SW 1271 (cell line): ENCODE data around the gene LRMDA.
"Not testable (repeated sequence)": the region's sequence is repeated elsewhere in the genome, so short reads cannot be mapped to it uniquely, and the experiment has no call there.

Source experiments
- DNase-seq, 2 experiments: peaks; one replicate each; lab custom pipeline; 2025; lab: John Stamatoyannopoulos, UW

LRMDA gene

GRCh38 chr10:76051007-76051936, 619.8 kb downstream of the LRMDA start:
- DNase-seq: no peak

- no peak for DNase-seq
These were observed 621.5 kb downstream of the LRMDA start for GRCh38 chr10:76052682-76053503.

- no peak for DNase-seq
These were observed 624.0 kb downstream of the LRMDA start for GRCh38 chr10:76055466-76055865.

- DNase-seq: no peak
These were observed 624.5 kb downstream of the LRMDA start for GRCh38 chr10:76055963-76056362.

GRCh38 chr10:76060993-76061392, 629.6 kb downstream of the LRMDA start:
- not testable (repeated sequence) for DNase-seq

- DNase-seq: no peak
These were observed 635.0 kb downstream of the LRMDA start for GRCh38 chr10:76066457-76066856.

GRCh38 chr10:76067447-76067846, 636.0 kb downstream of the LRMDA start:
- DNase-seq: no peak

GRCh38 chr10:76068856-76069255, 637.4 kb downstream of the LRMDA start:
- no peak for DNase-seq

- no peak for DNase-seq
These were observed 639.5 kb downstream of the LRMDA start for GRCh38 chr10:76070916-76071315.

GRCh38 chr10:76071653-76072365, 640.4 kb downstream of the LRMDA start:
- DNase-seq: no peak

GRCh38 chr10:76072384-76072783, 641.0 kb downstream of the LRMDA start:
- DNase-seq: no peak

GRCh38 chr10:76073524-76073923, 642.1 kb downstream of the LRMDA start:
- no peak for DNase-seq

GRCh38 chr10:76074659-76075058, 643.2 kb downstream of the LRMDA start:
- no peak for DNase-seq

- DNase-seq: no peak
These were observed 649.0 kb downstream of the LRMDA start for GRCh38 chr10:76080451-76080850.

GRCh38 chr10:76080991-76081390, 649.6 kb downstream of the LRMDA start:
- peak in 1 of 2 experiments; percentile 34 for DNase-seq

GRCh38 chr10:76082232-76082631, 650.8 kb downstream of the LRMDA start:
- no peak for DNase-seq

GRCh38 chr10:76082956-76083355, 651.5 kb downstream of the LRMDA start:
- DNase-seq: peak; percentile 48 to 85

GRCh38 chr10:76085002-76085816, 653.8 kb downstream of the LRMDA start:
- no peak for DNase-seq

GRCh38 chr10:76085817-76086167, 654.4 kb downstream of the LRMDA start:
- no peak for DNase-seq

- DNase-seq: no peak
These were observed 654.8 kb downstream of the LRMDA start for GRCh38 chr10:76086170-76086760.
